ENCODE measurements around the gene TPSAB1. TPM values are rescaled to one million over a fixed set of nuclear protein-coding genes. Genes with fewer than 3 reads are reported as not detected.
"Not testable (repeated sequence)": the region's sequence is repeated elsewhere in the genome, so short reads cannot be mapped to it uniquely, and the experiment has no call there.

TPSAB1 gene
- total RNA-seq, 2 experiments from 2014 or later: not detected

DNA sequence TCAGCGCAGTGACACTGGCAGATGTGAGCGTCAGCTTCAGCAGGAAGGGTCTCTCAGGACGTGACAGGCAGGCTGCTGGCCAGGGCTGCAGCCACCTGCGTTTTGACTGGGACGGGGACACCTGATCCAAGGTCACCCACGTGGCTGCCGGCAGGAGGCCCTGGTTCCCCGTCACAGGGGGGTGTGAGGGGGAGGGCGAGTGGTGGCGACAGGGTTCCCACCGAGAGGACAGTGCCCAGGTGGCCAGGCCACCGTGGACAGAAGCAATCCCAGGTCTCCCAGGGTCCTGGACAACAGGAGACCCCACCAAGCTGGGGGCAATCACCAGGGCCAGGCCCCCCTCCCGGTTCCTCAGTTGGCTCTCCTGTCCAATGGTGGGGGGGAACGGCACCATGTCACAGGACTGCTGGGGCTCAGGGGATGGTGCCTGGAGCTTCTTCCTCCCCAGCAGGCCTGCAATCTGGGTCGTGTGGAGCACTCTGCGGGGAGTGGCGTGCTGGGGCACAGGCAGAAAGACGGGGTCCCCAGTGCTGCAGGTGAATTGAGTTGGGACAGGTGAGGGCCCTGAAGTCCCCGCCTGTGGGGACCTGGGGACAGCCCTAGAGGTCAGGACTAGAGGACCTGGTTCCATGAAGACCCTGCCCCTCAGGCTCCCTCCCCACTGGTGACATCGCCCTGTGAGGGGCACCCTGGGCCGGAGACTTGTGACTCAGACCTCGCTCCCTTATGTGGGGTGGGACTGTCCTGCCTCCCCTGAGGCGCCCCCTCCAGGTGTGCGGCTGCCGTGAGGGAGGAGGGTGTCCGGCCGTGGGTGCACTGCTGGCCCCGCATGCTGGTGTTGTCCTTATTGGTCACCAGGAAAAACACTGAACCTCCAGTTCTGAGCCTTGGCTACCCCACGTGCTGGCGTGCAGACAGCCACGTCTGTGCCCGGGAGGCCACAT is 3.7 kb downstream of the TPSAB1 start:
- H3K9me3 Mint-ChIP-seq; ATAC-seq; CTCF ChIA-PET; H3K4me3 Mint-ChIP-seq; H3K27me3 Mint-ChIP-seq; intact Hi-C loops (cut with micrococcal nuclease); POLR2A ChIA-PET; H3K4me1 Mint-ChIP-seq (ENCODE audit: low read depth); H3K36me3 Mint-ChIP-seq (ENCODE audit: low read depth); H3K27ac Mint-ChIP-seq; DNase-seq: not testable (repeated sequence)

DNA sequence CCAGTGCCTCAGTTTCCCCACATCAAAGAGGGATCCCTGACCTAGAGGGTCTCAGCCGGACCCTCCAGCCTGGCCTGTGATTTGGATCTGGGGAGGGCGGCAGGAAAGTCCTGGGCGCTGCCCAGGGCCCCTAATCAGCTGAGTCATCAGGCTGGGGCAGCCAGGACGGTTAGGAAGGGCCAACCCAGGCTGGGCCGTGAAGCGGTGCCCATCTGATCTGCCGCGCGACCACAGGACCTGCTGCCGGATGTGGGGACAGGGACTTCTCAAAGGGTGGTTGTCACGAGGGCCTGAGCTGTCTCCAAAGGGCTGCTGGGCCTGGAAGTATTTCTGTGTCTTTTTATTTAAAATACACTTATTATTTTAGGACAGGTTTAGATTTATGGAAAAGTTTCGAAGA is 4.4 kb downstream of the TPSAB1 start:
- ChIA-PET POLR2A (no interaction called here), CTCF (no interaction called here)
- ATAC-seq: no peak
- DNase-seq: peak; percentile 23
- no peak overlapping the region for H3K4me3 Mint-ChIP-seq
- H3K36me3 Mint-ChIP-seq (ENCODE audit: low read depth): no peaks in the 10 kb centered on the region
- peaks cover 3% of the 10 kb centered on the region for H3K27me3 Mint-ChIP-seq
- TF ChIP-seq, protein P1, sequence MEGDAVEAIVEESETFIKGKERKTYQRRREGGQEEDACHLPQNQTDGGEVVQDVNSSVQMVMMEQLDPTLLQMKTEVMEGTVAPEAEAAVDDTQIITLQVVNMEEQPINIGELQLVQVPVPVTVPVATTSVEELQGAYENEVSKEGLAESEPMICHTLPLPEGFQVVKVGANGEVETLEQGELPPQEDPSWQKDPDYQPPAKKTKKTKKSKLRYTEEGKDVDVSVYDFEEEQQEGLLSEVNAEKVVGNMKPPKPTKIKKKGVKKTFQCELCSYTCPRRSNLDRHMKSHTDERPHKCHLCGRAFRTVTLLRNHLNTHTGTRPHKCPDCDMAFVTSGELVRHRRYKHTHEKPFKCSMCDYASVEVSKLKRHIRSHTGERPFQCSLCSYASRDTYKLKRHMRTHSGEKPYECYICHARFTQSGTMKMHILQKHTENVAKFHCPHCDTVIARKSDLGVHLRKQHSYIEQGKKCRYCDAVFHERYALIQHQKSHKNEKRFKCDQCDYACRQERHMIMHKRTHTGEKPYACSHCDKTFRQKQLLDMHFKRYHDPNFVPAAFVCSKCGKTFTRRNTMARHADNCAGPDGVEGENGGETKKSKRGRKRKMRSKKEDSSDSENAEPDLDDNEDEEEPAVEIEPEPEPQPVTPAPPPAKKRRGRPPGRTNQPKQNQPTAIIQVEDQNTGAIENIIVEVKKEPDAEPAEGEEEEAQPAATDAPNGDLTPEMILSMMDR (IDR thresholded peaks at IDR 0.05): no peak
- no peaks in the 10 kb centered on the region for H3K9me3 Mint-ChIP-seq
- H3K27ac Mint-ChIP-seq: no peak overlapping the region
- intact Hi-C loops (cut with micrococcal nuclease): no loop called here
- H3K4me1 Mint-ChIP-seq (ENCODE audit: low read depth): no peaks in the 10 kb centered on the region

DNA sequence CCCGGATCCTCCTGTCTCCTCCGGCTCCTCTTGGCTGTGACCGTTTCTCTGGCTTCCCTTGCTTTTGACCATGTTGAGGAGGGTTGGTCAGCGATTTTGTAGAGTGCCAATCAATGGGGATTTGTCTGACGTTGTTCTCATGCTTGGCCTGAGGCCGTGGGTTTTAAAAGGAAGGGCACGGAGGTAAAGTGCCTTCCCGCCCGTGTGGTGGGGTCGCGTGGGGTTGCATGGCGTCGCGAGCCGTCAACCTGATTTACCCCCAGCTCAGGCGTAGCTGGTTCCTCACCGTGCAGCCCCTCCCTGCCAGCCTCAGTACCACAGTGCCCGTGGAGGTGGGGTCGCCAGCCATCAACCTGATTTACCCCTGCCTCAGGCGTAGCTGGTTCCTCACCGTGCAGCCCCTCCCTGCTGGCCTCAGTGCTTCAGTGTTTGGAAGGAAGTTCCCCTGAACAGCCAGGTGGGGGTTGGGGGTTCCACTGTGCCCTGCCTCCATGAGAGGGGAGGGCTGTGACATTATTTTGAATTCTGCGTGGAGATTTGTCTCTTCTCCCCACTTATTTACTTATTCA is 5.0 kb downstream of the TPSAB1 start:
- DNase-seq (no peak), ATAC-seq (no peak)
- POLR2A ChIA-PET: no interaction called here
- Mint-ChIP-seq H3K36me3 (ENCODE audit: low read depth) (no peaks in the 10 kb centered on the region), H3K4me1 (ENCODE audit: low read depth) (no peaks in the 10 kb centered on the region), H3K27me3 (peaks cover 3% of the 10 kb centered on the region), H3K9me3 (no peaks in the 10 kb centered on the region), H3K4me3 (no peak overlapping the region), H3K27ac (no peak overlapping the region)
- CTCF ChIA-PET: no interaction called here
- TF ChIP-seq, protein P1 (IDR thresholded peaks at IDR 0.05): no peak
- intact Hi-C loops (cut with micrococcal nuclease): no loop called here

DNA sequence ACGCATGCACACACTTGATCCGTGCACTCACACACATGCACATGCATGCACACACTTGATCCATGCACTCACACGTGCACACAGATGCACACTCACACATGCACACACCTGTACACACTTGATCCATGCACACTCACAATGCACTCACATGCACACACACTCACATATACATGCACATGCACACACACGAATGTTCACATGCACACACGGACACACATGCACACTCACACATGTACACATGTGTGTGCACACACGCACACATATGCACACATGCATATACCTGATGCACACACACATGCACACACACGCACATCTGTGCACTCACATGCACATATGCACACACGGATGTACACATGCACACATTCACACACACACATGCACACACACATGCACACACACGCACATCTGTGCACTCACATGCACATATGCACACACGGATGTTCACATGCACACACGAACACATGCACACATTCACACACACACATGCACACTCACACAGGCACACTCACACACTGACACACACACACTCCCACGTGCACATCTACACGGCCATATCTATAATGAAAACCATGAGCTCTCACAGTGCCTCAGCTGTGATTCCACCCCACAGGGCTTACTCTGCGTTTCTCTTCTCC is 7.5 kb downstream of the TPSAB1 start:
- H3K4me3 Mint-ChIP-seq; DNase-seq; H3K27me3 Mint-ChIP-seq; POLR2A ChIA-PET; H3K9me3 Mint-ChIP-seq; intact Hi-C loops (cut with micrococcal nuclease); H3K36me3 Mint-ChIP-seq (ENCODE audit: low read depth); H3K4me1 Mint-ChIP-seq (ENCODE audit: low read depth); H3K27ac Mint-ChIP-seq; CTCF ChIA-PET; ATAC-seq: not testable (repeated sequence)

DNA sequence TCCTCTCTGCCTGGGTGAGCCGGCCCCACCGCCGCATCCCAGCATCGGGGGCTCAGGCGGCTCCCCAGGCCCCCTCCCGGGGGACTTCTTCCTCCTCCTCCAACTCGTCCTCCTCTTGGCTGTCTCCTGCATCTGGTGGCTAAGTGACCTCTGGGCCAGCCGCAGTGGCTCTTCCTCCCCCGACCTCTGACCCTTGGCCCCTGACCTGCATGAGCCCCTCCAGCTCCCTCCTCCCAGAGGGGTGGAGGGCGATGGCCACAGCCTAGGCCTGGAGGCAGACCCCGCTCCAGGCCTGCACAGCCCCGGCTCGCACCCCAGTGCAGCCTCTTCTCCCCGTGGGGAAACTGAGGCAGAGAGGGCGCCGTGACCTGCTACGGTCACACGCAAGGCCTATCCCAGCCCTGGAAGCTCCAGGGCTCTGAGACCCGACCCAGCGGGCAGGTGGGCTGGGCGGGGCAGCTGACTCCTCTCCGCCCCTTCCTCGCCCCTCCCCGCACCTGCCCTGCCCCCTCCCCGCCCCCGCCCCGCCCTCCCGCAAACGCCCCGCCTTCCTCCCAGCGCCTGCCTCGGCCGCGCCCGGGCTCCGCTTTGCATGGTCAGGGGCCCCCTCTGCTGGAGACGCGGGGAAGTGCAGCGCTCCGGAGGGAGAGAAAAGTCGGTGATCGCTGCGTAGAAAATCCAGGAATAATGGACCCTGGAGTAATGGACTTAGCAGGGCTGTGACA is 8.7 kb downstream of the TPSAB1 start:
- H3K27ac Mint-ChIP-seq; H3K9me3 Mint-ChIP-seq; H3K27me3 Mint-ChIP-seq; H3K4me1 Mint-ChIP-seq (ENCODE audit: low read depth); H3K4me3 Mint-ChIP-seq; CTCF ChIA-PET; H3K36me3 Mint-ChIP-seq (ENCODE audit: low read depth); intact Hi-C loops (cut with micrococcal nuclease); POLR2A ChIA-PET; DNase-seq: not testable (repeated sequence)
- ATAC-seq: peak; percentile 95

DNA sequence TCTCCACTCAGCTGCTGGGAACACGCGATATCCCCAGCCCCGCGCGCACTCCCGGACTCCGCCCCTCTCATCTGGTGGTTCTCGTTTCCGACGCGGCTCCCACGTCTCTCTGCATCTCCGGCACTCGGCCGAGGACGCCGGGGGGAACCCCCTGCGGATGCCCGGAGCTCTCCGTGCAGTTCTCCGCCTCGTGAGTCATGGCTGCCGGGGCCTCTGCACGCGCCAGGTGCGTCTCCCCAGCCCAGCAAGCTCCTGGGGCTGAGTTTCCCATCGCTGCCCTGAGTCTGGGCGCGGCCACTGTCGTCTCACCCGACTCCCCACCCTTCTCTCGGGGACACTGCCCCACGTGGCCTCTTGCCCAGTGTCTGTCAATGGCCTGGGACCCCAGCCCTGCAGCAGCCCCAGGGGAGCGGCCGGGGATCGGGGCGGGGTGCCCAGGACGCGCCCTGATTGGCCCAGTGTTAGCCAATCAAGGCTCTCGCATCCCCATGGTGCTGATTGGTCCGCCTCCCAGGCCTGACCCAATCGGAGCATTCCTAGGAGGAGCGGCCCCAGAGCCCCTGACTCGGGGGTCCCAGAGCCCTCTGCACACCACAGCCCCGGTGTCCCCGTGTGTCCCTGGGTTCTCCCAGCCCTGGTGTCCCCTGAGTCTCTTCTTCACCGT is 13.3 kb downstream of the TPSAB1 start:
- POLR2A ChIA-PET; H3K27ac Mint-ChIP-seq; DNase-seq; H3K9me3 Mint-ChIP-seq; H3K27me3 Mint-ChIP-seq; intact Hi-C loops (cut with micrococcal nuclease); CTCF ChIA-PET; H3K4me1 Mint-ChIP-seq (ENCODE audit: low read depth); H3K4me3 Mint-ChIP-seq; H3K36me3 Mint-ChIP-seq (ENCODE audit: low read depth): not testable (repeated sequence)
- ATAC-seq: peak; percentile 47

DNA sequence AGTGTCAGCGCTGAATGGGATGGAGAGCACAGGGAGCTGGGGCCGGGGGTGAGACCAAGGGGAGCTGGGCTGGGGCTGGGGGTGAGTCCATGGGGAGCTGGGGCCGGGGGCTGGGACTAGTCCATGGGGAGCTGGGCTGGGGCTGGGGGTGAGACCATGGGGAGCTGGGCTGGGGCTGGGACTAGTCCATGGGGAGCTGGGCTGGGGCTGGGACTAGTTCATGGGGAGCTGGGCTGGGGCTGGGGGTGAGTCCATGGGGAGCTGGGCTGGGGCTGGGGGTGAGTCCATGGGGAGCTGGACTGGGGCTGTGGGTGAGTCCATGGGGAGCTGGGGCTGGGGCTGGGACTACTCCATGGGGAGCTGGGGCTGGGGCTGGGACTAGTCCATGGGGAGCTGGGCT is 14.3 kb downstream of the TPSAB1 start:
- H3K27me3 Mint-ChIP-seq; DNase-seq; ATAC-seq; H3K4me3 Mint-ChIP-seq; H3K27ac Mint-ChIP-seq; intact Hi-C loops (cut with micrococcal nuclease); H3K36me3 Mint-ChIP-seq (ENCODE audit: low read depth); CTCF ChIA-PET; H3K9me3 Mint-ChIP-seq; POLR2A ChIA-PET; H3K4me1 Mint-ChIP-seq (ENCODE audit: low read depth): not testable (repeated sequence)

DNA sequence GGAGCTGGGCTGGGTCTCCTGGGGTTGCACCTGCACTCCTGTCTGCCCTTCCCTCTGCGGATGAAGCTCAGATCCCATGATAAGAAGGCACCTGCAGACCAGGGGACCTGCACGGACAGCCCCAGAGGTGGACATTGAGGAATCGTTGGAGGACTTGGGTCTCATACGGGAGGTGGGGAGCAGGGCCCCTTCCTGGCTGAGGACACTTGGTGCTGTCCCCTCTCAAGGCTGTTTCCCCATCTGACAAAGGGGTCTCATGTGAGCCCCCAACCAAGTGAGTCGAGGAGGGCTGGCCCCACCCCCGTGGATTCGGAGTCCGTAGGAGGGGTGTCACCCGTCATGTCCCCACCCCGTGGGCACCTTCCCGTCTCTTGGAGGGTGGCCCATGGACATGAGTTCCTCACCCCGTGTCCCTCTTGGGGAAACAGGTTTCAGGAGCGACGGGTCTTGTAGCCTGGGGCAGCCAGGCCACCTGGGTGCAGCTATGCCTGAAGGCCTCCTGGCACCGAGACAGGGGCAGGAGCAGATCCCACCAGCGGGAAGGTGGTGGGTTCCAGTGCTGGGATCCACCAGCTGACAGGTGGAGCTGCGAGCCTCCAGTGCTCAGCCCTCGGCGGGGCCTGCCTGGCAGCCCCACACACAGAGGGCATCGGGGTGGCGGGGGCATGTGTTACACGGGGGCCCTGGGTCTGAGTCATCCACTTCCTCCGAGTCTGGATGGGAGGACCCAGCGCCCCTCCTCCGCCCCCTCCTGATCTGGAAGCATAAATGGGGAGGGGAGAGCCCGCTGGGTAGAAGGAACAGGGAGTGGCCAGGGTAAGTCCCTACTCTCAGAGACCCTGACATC is 15.0 kb downstream of the TPSAB1 start, which contains the start of gene TPSD1:
TSS of gene TPSD1 (plus strand) at position 794 of the 847 bp plus-strand sequence. CDS start 212 bp downstream, outside the sequence.
- H3K27ac Mint-ChIP-seq; ATAC-seq; H3K9me3 Mint-ChIP-seq; CTCF ChIA-PET; POLR2A ChIA-PET; H3K36me3 Mint-ChIP-seq (ENCODE audit: low read depth); H3K4me1 Mint-ChIP-seq (ENCODE audit: low read depth); DNase-seq; H3K27me3 Mint-ChIP-seq; H3K4me3 Mint-ChIP-seq; intact Hi-C loops (cut with micrococcal nuclease): not testable (repeated sequence)

All from activated CD8-positive, alpha-beta T cell treated with anti-CD3 and anti-CD28 coated beads for 36 hours (primary cell).